SK-N-MC (cell line): Measurements from ENCODE around the gene TCF23.
"Not testable (repeated sequence)": the region's sequence is repeated elsewhere in the genome, so short reads cannot be mapped to it uniquely, and the experiment has no call there.

Experiments used
- DNase-seq: peaks from one replicate; pipeline ENCODE4 v3.0.0-alpha.2; 2011; ENCODE audit warnings: low read depth, low spot score
- H3K27ac ChIP-seq: fragments of 200-600 bp; sonication (generic); 2 replicates; pipeline ENCODE4 v1.5.1; 2016; ENCODE audit warnings: mixed run types
- H3K36me3 ChIP-seq: fragments of 200-600 bp; sonication (generic); 2 replicates; pipeline ENCODE4 v1.6.1; 2017; ENCODE audit warnings: antibody characterized with exemption, low read length, mixed read lengths; ENCODE audit not compliant: insufficient read depth
- H3K4me3 ChIP-seq: fragments of 200-600 bp; sonication (generic); 2 replicates; pipeline ENCODE4 v1.5.1; 2016
- H3K9ac ChIP-seq: fragments of 200-600 bp; sonication (generic); 2 replicates; pipeline ENCODE4 v1.8.0; 2017; ENCODE audit warnings: mixed run types, mixed read lengths; ENCODE audit not compliant: insufficient read length
- H3K9me3 ChIP-seq: fragments of 200-600 bp; sonication (generic); 2 replicates; pipeline ENCODE4 v1.6.1; 2017; ENCODE audit warnings: low read depth, mild to moderate bottlenecking, antibody characterized with exemption, low read length, moderate library complexity, mixed read lengths
- EZH2 ChIP-seq: fragments of 200-600 bp; sonication (generic); IDR thresholded peaks from one replicate; pipeline ENCODE4 v1.6.1; 2017; ENCODE audit warnings: antibody characterized with exemption
- FOXP2 ChIP-seq: optimal IDR thresholded peaks from 2 replicates; pipeline ENCODE3; 2011; ENCODE audit warnings: mild to moderate bottlenecking, moderate library complexity; ENCODE audit not compliant: insufficient read depth; ENCODE audit errors: extremely low read length, control extremely low read depth
- POLR2AphosphoS5 ChIP-seq: IDR thresholded peaks from 2 replicates; pipeline ENCODE4 v1.6.1; 2012; ENCODE audit warnings: mild to moderate bottlenecking, low read depth, low read length, borderline replicate concordance

The TCF23 gene

GRCh38 chr2:27148801-27149439 is at the start of gene TCF23:
TSS of gene TCF23 (plus strand) at chr2:27149004. CDS start at chr2:27149134, 130 bp downstream.
- no peaks in the 10 kb centered on the region for H3K9me3 ChIP-seq
- H3K36me3 ChIP-seq = no peaks in the 10 kb centered on the region
- no peak within 1 kb of the TSS for H3K27ac ChIP-seq
- H3K9ac ChIP-seq = no peak within 1 kb of the TSS
- DNase-seq = no peak
- no peak within 1 kb of the TSS for H3K4me3 ChIP-seq
- TF ChIP-seq EZH2 (no peak), POLR2AphosphoS5 (no peak), FOXP2 (no peak)

- Histone ChIP-seq H3K9me3 (no peaks in the 10 kb centered on the region), H3K4me3 (no peak overlapping the region), H3K9ac (no peak overlapping the region), H3K27ac (no peak overlapping the region), H3K36me3 (no peaks in the 10 kb centered on the region)
- no peak for DNase-seq
- TF ChIP-seq EZH2 (no peak), FOXP2 (no peak), POLR2AphosphoS5 (no peak)
These were observed 49.4 kb upstream of the TCF23 start for GRCh38 chr2:27099334-27099955.

GRCh38 chr2:27100036-27100435 is 48.8 kb upstream of the TCF23 start:
- no peaks in the 10 kb centered on the region for H3K9me3 ChIP-seq

GRCh38 chr2:27102329-27102728 is 46.5 kb upstream of the TCF23 start:
- no peak overlapping the region for H3K9ac ChIP-seq
- no peak overlapping the region for H3K4me3 ChIP-seq
- no peaks in the 10 kb centered on the region for H3K9me3 ChIP-seq
- no peak for DNase-seq
- H3K36me3 ChIP-seq = no peaks in the 10 kb centered on the region
- no peak overlapping the region for H3K27ac ChIP-seq
- TF ChIP-seq POLR2AphosphoS5 (no peak), EZH2 (no peak), FOXP2 (no peak)

More at GRCh38 chr2:27100036-27100435, 48.8 kb upstream of the TCF23 start:
- H3K36me3 ChIP-seq = no peaks in the 10 kb centered on the region
- no peak overlapping the region for H3K27ac ChIP-seq
- no peak for DNase-seq
- H3K9ac ChIP-seq = no peak overlapping the region
- no peak overlapping the region for H3K4me3 ChIP-seq
- TF ChIP-seq FOXP2 = no peak
- TF ChIP-seq EZH2 = no peak

- Histone ChIP-seq H3K9ac (no peak overlapping the region), H3K27ac (no peak overlapping the region), H3K9me3 (no peaks in the 10 kb centered on the region), H3K4me3 (no peak overlapping the region), H3K36me3 (no peaks in the 10 kb centered on the region)
- no peak for TF ChIP-seq EZH2
- TF ChIP-seq FOXP2 = no peak
- TF ChIP-seq POLR2AphosphoS5 = no peak
- DNase-seq = no peak
These were observed 42.8 kb upstream of the TCF23 start for GRCh38 chr2:27105981-27106380.

- no peak overlapping the region for H3K27ac ChIP-seq
- no peaks in the 10 kb centered on the region for H3K36me3 ChIP-seq
- TF ChIP-seq EZH2 = no peak
- no peak for TF ChIP-seq FOXP2
- no peak for TF ChIP-seq POLR2AphosphoS5
- H3K4me3 ChIP-seq = no peak overlapping the region
- H3K9me3 ChIP-seq = no peaks in the 10 kb centered on the region
- DNase-seq = no peak
- H3K9ac ChIP-seq = no peak overlapping the region
These were observed 40.6 kb upstream of the TCF23 start for GRCh38 chr2:27108221-27108620.

GRCh38 chr2:27109083-27109482 is 39.7 kb upstream of the TCF23 start:
- Histone ChIP-seq H3K36me3 (no peaks in the 10 kb centered on the region), H3K27ac (no peak overlapping the region), H3K9ac (no peak overlapping the region), H3K9me3 (no peaks in the 10 kb centered on the region), H3K4me3 (no peak overlapping the region)
- no peak for TF ChIP-seq FOXP2
- TF ChIP-seq EZH2 = no peak
- no peak for TF ChIP-seq POLR2AphosphoS5
- DNase-seq = no peak

- not testable (repeated sequence) for H3K9ac ChIP-seq, H3K4me3 ChIP-seq, H3K36me3 ChIP-seq, H3K27ac ChIP-seq, DNase-seq, H3K9me3 ChIP-seq
These were observed 38.0 kb upstream of the TCF23 start for GRCh38 chr2:27110603-27111352.

- DNase-seq, H3K9me3 ChIP-seq, H3K4me3 ChIP-seq, H3K9ac ChIP-seq, H3K27ac ChIP-seq, H3K36me3 ChIP-seq: not testable (repeated sequence)
These were observed 37.3 kb upstream of the TCF23 start for GRCh38 chr2:27111392-27112078.
